Measurements from ENCODE around the gene KHDRBS1. TPM values are rescaled to one million over a fixed set of nuclear protein-coding genes. Genes with fewer than 3 reads are reported as not detected.

KHDRBS1 gene
- 100 to 1,000 TPM in 1 of 6 donors, 10 to 100 TPM in 5; 52.4 to 101 (median 91.9) TPM for total RNA-seq

GRCh38 chr1:32013386-32014198 is at the start of gene KHDRBS1:
Gene KHDRBS1 (plus strand): TSS chr1:32013868. CDS start chr1:32013996, 128 bp downstream.
- TF ChIP-seq POLR2AphosphoS5 (IDR thresholded peaks at IDR 0.05) (peak; percentile 84 to 88), POLR2A (IDR thresholded peaks at IDR 0.05) (peak; percentile 65 to 95 (median 93)), CTCF (IDR thresholded peaks at IDR 0.05) (peak in 2 of 6 experiments; percentile 4 to 15), EP300 (IDR thresholded peaks at IDR 0.05) (peak in 1 of 4 donors; percentile 15)
- Histone ChIP-seq H3K9me3 (no peaks in the 10 kb centered on the region), H3K27ac (peak within 1 kb of the TSS; percentile 98 to 100 (median 99)), H3K4me3 (peak within 1 kb of the TSS; percentile 71 to 100 (median 90)), H3K4me1 (peaks cover 19 to 40% (median 22%) of the 10 kb centered on the region in 4 donors), H3K36me3 (peaks cover 0 to 2% (median 0%) of the 10 kb centered on the region in 4 donors), H3K27me3 (no peaks in the 10 kb centered on the region)
- DNase-seq (peak; percentile 98 to 100), ATAC-seq (ENCODE audit: low FRiP score in 2 of 2) (peak; percentile 97)
- WGBS, 2 donors, result 0% methylated on average over 9 to 55 of the region's 101 CpGs

DNA sequence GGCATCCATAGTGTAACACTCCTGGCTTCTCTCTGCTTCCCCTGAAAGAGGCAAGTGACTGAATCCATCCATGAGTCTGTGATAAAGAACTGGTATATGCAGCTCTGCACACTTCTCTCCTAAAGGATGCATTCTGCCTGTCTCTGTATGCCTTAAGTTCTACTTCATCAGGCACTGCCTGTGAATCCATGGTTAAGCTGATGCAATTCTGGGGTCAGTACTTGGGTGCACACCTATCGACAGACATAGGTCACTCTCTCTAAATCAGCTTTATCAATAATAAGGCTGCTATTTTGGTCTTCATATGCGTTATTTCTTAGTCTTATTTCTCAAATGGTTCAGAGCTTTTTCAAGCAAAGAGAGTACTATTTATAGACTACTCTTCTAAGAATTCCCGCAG is 42.8 kb upstream of the KHDRBS1 start:
- no peak for TF ChIP-seq EP300 (IDR thresholded peaks at IDR 0.05)
- TF ChIP-seq CTCF (IDR thresholded peaks at IDR 0.05), result no peak
- TF ChIP-seq POLR2AphosphoS5 (IDR thresholded peaks at IDR 0.05), result no peak
- no peak for TF ChIP-seq POLR2A (IDR thresholded peaks at IDR 0.05)
- H3K4me3 ChIP-seq, result no peak overlapping the region
- no peaks in the 10 kb centered on the region for H3K27me3 ChIP-seq
- no peaks in the 10 kb centered on the region for H3K36me3 ChIP-seq
- no peaks in the 10 kb centered on the region for H3K4me1 ChIP-seq
- H3K9me3 ChIP-seq, result no peaks in the 10 kb centered on the region
- no peak for ATAC-seq (ENCODE audit: low FRiP score in 2 of 2)
- WGBS, 2 donors, result 72 to 77% methylated on average over 3 of the region's 3 CpGs
- no peak overlapping the region for H3K27ac ChIP-seq
- DNase-seq, result no peak

DNA sequence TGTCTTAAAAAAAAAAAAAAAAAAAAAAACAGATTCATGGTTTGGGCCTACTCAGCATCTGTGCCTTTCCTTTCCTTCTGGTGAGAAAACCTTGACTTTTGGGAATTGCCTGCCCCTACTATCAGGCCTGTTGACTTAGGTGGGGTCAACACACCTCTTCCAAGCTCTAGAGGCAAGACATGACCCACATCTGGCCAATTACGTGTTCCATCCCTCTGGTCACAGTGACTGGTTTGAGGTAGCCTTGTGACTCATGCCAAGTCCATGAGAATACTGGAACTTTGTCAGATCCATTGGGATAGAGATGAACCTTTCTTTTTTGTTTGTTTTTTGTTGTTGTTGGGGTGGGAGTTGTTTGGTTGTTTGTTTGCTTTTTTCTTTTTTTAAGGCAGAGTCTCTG is 37.3 kb upstream of the KHDRBS1 start:
- TF ChIP-seq CTCF (IDR thresholded peaks at IDR 0.05), result no peak
- TF ChIP-seq POLR2A (IDR thresholded peaks at IDR 0.05), result no peak
- no peak for TF ChIP-seq POLR2AphosphoS5 (IDR thresholded peaks at IDR 0.05)
- TF ChIP-seq EP300 (IDR thresholded peaks at IDR 0.05), result no peak
- WGBS, 2 donors, result 87 to 94% methylated on average over 1 of the region's 1 CpG
- Histone ChIP-seq H3K27ac (no peak overlapping the region), H3K36me3 (no peaks in the 10 kb centered on the region), H3K4me3 (no peak overlapping the region), H3K9me3 (no peaks in the 10 kb centered on the region), H3K27me3 (no peaks in the 10 kb centered on the region), H3K4me1 (peaks cover 0 to 9% (median 4%) of the 10 kb centered on the region in 4 donors)
- no peak for DNase-seq
- ATAC-seq (ENCODE audit: low FRiP score in 2 of 2), result no peak

GRCh38 chr1:31977385-31978131 is 36.1 kb upstream of the KHDRBS1 start:
- no peak for DNase-seq
- WGBS, 2 donors, result 52 to 59% methylated on average over 6 of the region's 6 CpGs
- peak; percentile 62 to 70 for ATAC-seq (ENCODE audit: low FRiP score in 2 of 2)
- no peak overlapping the region for H3K4me3 ChIP-seq
- H3K9me3 ChIP-seq, result no peaks in the 10 kb centered on the region
- H3K27me3 ChIP-seq, result no peaks in the 10 kb centered on the region
- H3K27ac ChIP-seq, result no peak overlapping the region
- H3K4me1 ChIP-seq, result peaks cover 4 to 15% (median 9%) of the 10 kb centered on the region in 4 donors
- no peaks in the 10 kb centered on the region for H3K36me3 ChIP-seq
- TF ChIP-seq POLR2AphosphoS5 (IDR thresholded peaks at IDR 0.05), result no peak
- peak in 1 of 6 experiments; percentile 24 for TF ChIP-seq CTCF (IDR thresholded peaks at IDR 0.05)
